ENCODE results near the gene CSRNP2.

GRCh38 chr12:51047655-51048540 lies 35.5 kb downstream of the CSRNP2 start, which contains the start of gene LETMD1:
- TF ChIP-seq CTCF (conservative IDR thresholded peaks at IDR 0.05; ENCODE audit: low read length) (peak; percentile 96), EZH2phosphoT487 (IDR thresholded peaks at IDR 0.05; ENCODE audit: borderline replicate concordance, low read depth, low read length) (no peak)

Data from OCI-LY7 (cell line).